ENCODE data around the gene FAM234B.
"Not testable (repeated sequence)": the region's sequence is repeated elsewhere in the genome, so short reads cannot be mapped to it uniquely, and the experiment has no call there.

The FAM234B gene

GRCh38 chr12:13024531-13024916, 19.7 kb upstream of the FAM234B start:
- DNase-seq = no peak

GRCh38 chr12:13026286-13026685, 17.9 kb upstream of the FAM234B start:
- no peak for DNase-seq

DNA sequence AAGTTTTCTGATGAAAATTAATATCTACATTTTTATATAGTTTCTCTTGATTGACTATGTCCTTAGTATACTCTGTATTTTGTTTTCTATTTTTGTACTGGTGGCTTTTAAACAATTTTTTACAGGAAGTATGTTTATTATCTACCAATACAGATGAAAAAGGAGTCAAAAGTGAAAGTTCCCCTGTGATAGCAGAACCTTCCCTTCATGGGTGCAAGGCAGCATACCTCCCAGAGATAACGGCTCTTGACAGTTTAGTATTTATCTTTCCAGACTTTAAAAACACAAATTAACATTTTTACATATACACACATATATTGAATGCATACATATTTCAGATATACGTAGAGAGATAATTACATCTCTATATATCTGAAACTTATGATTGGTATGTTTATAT, 17.1 kb upstream of the FAM234B start:
- DNase-seq = no peak

DNA sequence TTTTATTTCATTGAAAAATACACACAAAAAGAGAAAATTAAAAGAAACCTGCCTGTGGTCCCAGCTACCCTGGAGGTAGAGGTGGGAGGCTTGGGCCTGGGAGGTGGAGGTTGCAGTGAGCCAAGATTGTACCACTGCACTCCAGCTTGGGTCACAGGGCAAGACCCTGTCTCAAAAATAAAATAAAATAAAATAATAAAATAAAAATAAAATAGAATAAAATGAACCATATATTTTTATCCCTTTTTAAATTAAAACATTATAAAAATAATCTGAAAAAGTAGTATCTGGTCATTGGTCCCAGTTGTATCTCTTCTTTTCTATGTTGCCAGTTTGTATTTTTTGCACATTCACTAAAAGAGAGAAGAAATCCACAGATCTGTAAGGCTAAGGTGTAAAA, 16.7 kb upstream of the FAM234B start:
- DNase-seq = no peak

GRCh38 chr12:13028825-13029570, 15.2 kb upstream of the FAM234B start:
- no peak for DNase-seq

DNA sequence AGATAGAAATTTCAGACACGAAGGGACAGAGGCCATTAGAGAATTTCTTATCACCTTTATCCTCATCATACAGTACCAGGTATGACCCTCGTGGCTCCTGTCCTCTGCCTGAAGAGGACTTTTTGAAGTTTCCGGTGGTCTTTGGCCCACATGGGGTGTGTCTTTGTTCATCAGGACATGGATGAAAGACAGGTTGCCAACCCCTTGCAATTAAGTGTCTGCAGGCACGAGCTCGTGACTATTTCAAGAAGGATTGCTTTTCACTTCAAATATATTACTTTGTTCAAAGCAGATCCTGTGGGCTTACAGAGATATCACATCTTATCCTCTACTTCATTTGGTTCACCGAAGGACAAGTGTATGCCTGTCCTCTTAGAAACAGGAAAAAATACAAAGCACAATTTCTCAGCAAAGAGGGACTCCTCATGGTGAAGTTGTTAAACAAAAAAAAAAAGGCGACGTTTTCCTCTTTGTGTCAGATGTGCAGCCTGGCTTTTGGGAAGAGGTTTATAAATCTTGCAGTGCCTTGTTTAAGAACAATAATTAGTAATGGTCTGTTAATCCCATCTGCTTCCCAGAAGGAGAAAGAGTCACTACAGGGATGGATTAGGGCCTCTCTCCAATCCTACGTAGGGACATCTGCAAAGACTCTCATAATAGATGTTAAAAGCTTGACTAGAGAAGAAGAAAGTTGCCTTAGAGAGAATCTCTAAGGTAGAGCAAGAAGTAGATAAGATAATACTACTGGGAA, 13.5 kb upstream of the FAM234B start:
- no peak for DNase-seq

DNA sequence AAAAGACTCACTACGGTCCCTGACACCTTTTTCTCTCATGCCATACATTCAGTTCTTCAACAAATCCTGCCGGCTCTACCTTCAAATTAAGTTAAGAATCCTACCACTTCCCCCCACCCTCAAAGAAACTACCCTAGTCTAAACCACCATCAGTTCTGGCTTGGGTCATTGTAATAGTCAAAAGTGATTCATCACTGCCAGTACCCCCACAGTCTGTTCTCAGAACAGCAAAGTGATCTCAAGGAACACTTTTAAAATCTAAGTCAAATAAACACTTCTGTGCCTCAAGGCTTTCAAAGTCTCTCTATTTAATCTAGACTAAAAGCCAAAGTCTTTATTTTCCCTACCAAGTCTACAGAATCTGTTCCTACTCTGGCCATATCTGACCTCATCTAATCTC, 12.0 kb upstream of the FAM234B start:
- DNase-seq = no peak

GRCh38 chr12:13033476-13033875, 10.7 kb upstream of the FAM234B start:
- no peak for DNase-seq

DNA sequence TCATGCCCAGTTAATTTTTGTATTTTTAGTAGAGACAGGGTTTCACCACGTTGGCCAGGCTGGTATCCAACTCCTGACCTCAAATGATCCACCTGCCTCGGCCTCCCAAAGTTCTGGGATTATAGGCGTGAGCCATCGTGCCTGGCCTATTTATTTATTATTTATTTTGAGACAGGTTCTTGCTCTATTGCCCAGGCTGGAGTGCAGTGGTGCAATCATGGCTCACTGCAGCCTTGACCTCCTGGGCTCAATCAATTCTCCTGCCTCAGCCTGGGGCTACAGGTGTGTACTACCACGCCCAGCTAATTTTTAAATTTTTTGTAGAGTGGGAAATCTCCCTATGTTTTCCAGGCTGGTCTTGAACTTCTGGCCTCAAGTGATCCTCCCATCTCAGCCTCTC, 8.8 kb upstream of the FAM234B start:
- not testable (repeated sequence) for DNase-seq

- DNase-seq = no peak
These were observed 7.3 kb upstream of the FAM234B start for GRCh38 chr12:13036881-13037280.

GRCh38 chr12:13038491-13039161, 5.6 kb upstream of the FAM234B start:
- no peak for DNase-seq

DNA sequence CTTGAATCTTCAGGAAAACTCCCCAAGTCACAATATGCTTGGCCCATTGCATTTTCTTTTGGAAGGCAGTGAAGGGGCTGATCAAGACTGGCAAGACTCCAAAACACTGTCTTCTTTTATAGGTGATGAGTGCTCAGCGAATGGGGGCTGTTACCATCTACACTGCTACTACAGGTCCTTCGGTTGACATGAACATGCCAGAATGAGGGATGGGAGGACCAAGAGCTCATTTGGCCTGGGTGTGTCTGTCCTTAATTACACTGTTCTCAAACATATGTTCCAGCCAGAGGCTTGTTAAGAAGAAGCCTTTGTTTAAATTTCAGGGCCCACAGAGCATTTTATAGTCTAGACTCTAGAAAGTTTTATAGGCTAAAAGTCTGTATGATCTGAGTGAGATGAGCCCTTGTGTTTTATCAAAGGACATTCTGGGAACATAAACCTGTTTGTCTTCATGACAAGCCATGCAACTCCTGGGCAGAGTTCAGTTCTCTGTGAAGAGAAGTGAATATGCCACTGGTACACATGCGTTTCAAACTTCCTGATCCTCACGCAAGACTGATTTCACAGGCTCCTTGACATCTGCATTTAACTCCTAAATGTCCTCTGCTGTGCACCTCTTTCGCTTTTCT, 4.7 kb upstream of the FAM234B start:
- DNase-seq = no peak

GRCh38 chr12:13041224-13041623, 3.0 kb upstream of the FAM234B start:
- DNase-seq = no peak

DNA sequence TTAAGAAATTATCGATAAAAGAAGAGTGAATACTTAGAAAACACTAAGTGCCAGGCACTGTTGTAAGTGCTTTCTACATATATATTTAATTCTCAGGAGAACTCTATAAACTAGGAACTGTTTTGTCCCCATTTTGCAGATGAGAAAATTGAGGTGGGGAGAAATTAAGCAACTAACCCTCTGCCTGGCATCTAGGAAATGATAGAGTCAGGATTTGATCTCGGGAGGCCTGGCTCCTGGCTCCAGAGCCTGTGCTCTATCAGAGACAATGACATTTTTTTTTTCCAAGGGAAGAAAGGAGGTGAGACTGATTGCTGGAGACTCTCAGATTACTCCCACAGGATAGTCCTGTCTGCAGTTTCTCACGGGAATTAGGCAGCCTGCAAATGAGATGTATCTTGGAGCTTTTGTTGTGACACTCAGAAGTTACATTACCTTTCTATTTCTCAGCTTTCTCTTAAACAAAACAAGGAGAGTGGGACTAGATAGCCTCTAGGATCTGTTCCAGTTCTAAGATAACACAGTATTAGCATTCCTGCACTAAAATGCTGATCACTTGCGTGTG, 1.4 kb upstream of the FAM234B start:
- no peak for DNase-seq

GRCh38 chr12:13044906-13045299, 722 bp downstream of the FAM234B start:
- no peak for DNase-seq

DNA sequence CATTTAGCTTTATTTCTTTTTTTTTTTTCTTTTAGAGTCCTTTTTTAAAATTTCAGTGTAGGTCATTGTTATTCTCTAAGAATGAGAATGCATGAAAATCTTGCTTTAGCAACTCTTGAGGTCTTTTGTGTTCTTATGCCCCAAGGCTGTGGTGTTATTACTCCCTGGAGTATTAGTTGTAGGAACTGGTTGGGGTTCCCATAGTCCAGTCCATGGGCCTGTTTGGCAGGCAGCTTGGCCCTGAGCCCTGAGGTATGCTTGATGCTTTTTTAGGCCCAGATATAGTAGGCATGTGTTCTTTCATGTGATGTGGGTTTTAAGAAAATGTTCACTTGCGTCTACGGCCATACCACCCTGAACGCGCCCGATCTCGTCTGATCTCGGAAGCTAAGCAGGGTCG, 1.6 kb downstream of the FAM234B start:
- DNase-seq = no peak

GRCh38 chr12:13046964-13047363, 2.8 kb downstream of the FAM234B start:
- no peak for DNase-seq

- DNase-seq = no peak
These were observed 5.6 kb downstream of the FAM234B start for GRCh38 chr12:13049816-13050215.

- DNase-seq = no peak
These were observed 8.2 kb downstream of the FAM234B start for GRCh38 chr12:13052421-13052820.

DNA sequence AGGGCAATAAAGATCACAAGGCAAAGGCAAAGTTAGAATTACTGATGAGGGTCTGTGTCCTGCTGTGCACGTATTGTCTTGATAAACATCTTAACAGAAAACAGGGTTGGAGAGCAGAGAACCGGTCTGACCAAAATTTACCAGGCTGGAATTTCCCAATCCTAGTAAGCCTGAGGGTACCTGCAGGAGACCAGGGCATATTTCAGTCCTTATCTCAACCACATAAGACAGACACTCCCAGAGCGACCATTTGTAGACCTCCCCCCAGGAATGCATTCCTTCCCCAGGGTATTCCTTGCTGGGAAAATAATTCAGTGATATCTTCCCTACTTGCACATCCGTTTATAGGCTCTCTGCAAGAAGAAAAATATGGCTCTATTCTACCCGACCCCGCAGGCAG, 9.4 kb downstream of the FAM234B start:
- DNase-seq = not testable (repeated sequence)

DNA sequence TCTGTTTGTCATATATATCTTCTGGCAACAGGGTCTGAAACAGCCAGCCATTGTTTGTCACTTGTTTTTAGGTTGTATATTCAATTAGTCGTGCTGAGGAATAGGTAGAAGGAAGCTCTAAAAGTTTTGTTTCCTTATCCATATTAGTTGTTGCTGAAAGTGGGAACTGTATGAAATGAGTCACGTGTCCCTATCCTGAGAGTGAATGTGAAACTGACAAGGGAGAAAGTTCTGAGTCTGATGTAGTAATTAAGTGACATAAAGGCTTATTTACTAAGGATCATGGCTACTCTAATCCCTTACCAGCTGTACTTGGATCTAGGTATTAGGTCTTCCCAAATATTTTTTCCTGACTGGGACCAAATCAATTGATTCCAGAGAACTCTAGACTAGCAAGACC, 16.4 kb downstream of the FAM234B start:
- no peak for DNase-seq

GRCh38 chr12:13061377-13061776, 17.2 kb downstream of the FAM234B start:
- no peak for DNase-seq

GRCh38 chr12:13062669-13063068, 18.5 kb downstream of the FAM234B start:
- no peak for DNase-seq
